ENCODE measurements around the gene FCHO1. TPM values are rescaled to one million over a fixed set of nuclear protein-coding genes. Genes with fewer than 3 reads are reported as not detected.
A peak's percentile ranks its signal among the peaks of the same experiment; 100 is the strongest.

FCHO1 gene
- polyA plus RNA-seq, 1 donor (not counting 4 experiments of a cell fraction or from before 2014, with no cell fraction given), result 0.14 TPM

GRCh38 chr19:17764348-17764747 is 13.1 kb downstream of the FCHO1 start:
- no peaks in the 10 kb centered on the region for H4K20me1 ChIP-seq (ENCODE audit: control insufficient read depth, extremely low read depth, insufficient read depth, low read length)
- FAIRE-seq (no peak), DNase-seq (ENCODE audit: low read depth, low spot score) (no peak)
- no peaks in the 10 kb centered on the region for H3K9me3 ChIP-seq (ENCODE audit: control insufficient read depth, low read depth, low read length)
- TF ChIP-seq EZH2 (IDR thresholded peaks at IDR 0.05; ENCODE audit: low read length) (no peak), CTCF (optimal IDR thresholded peaks at IDR 0.05 in 1 of 3, IDR thresholded peaks at IDR 0.05 in 1 of 3, conservative IDR thresholded peaks at IDR 0.05 in 1 of 3; ENCODE audit: extremely low read depth in 1 of 3, insufficient read depth in 2 of 3, low read length in 3 of 3) (no peak)
- peaks cover 3% of the 10 kb centered on the region for H3K4me1 ChIP-seq (ENCODE audit: control insufficient read depth, extremely low read depth, insufficient read depth, low read length)
- H3K36me3 ChIP-seq (ENCODE audit: control insufficient read depth in 2 of 2, extremely low read depth in 1 of 2, insufficient read depth in 2 of 2, low read length in 2 of 2), result no peaks in the 10 kb centered on the region
- H3K4me2 ChIP-seq (ENCODE audit: control insufficient read depth, extremely low read depth, insufficient read depth, low read depth, low read length), result no peak overlapping the region
- H3K9ac ChIP-seq (ENCODE audit: control insufficient read depth, extremely low read depth, insufficient read depth, low read length), result no peak overlapping the region
- dilution Hi-C loops (cut with MboI; ENCODE audit: extremely low pct_ligation_motif_present, low sequenced_read_pairs), result no loop called here
- H2AFZ ChIP-seq (ENCODE audit: control insufficient read depth, low read length), result no peak overlapping the region
- H3K4me3 ChIP-seq (ENCODE audit: control insufficient read depth in 2 of 3, extremely low read depth in 1 of 3, insufficient read depth in 2 of 3, low read depth in 1 of 3, low read length in 3 of 3), result no peak overlapping the region
- no peaks in the 10 kb centered on the region for H3K79me2 ChIP-seq (ENCODE audit: control insufficient read depth, insufficient read depth, low read length)
- no peaks in the 10 kb centered on the region for H3K9me1 ChIP-seq (ENCODE audit: control insufficient read depth, extremely low read depth, insufficient read depth, low read length)
- H3K27me3 ChIP-seq (ENCODE audit: control insufficient read depth, extremely low read depth, insufficient read depth, low read length), result no peaks in the 10 kb centered on the region
- no peak overlapping the region for H3K27ac ChIP-seq (ENCODE audit: control insufficient read depth, insufficient read depth, low read length)

GRCh38 chr19:17765069-17765618 is 13.9 kb downstream of the FCHO1 start:
- peak overlapping the region; percentile 33 for H2AFZ ChIP-seq (ENCODE audit: control insufficient read depth, low read length)
- dilution Hi-C loops (cut with MboI; ENCODE audit: extremely low pct_ligation_motif_present, low sequenced_read_pairs), result no loop called here
- peaks cover 3% of the 10 kb centered on the region for H3K4me1 ChIP-seq (ENCODE audit: control insufficient read depth, extremely low read depth, insufficient read depth, low read length)
- no peaks in the 10 kb centered on the region for H3K27me3 ChIP-seq (ENCODE audit: control insufficient read depth, extremely low read depth, insufficient read depth, low read length)
- H3K9me3 ChIP-seq (ENCODE audit: control insufficient read depth, low read depth, low read length), result no peaks in the 10 kb centered on the region
- H3K9me1 ChIP-seq (ENCODE audit: control insufficient read depth, extremely low read depth, insufficient read depth, low read length), result no peaks in the 10 kb centered on the region
- H3K27ac ChIP-seq (ENCODE audit: control insufficient read depth, insufficient read depth, low read length), result no peak overlapping the region
- FAIRE-seq (no peak), DNase-seq (ENCODE audit: low read depth, low spot score) (no peak)
- TF ChIP-seq CTCF (optimal IDR thresholded peaks at IDR 0.05 in 1 of 3, IDR thresholded peaks at IDR 0.05 in 1 of 3, conservative IDR thresholded peaks at IDR 0.05 in 1 of 3; ENCODE audit: extremely low read depth in 1 of 3, insufficient read depth in 2 of 3, low read length in 3 of 3), result no peak
- TF ChIP-seq EZH2 (IDR thresholded peaks at IDR 0.05; ENCODE audit: low read length), result no peak
- H3K4me3 ChIP-seq (ENCODE audit: control insufficient read depth in 2 of 3, extremely low read depth in 1 of 3, insufficient read depth in 2 of 3, low read depth in 1 of 3, low read length in 3 of 3), result no peak overlapping the region
- no peaks in the 10 kb centered on the region for H4K20me1 ChIP-seq (ENCODE audit: control insufficient read depth, extremely low read depth, insufficient read depth, low read length)
- H3K36me3 ChIP-seq (ENCODE audit: control insufficient read depth in 2 of 2, extremely low read depth in 1 of 2, insufficient read depth in 2 of 2, low read length in 2 of 2), result no peaks in the 10 kb centered on the region
- H3K4me2 ChIP-seq (ENCODE audit: control insufficient read depth, extremely low read depth, insufficient read depth, low read depth, low read length), result no peak overlapping the region
- H3K9ac ChIP-seq (ENCODE audit: control insufficient read depth, extremely low read depth, insufficient read depth, low read length), result no peak overlapping the region
- no peaks in the 10 kb centered on the region for H3K79me2 ChIP-seq (ENCODE audit: control insufficient read depth, insufficient read depth, low read length)

Data from keratinocyte (primary cell).